ENCODE measurements around the gene P4HTM. TPM values are rescaled to one million over a fixed set of nuclear protein-coding genes. Genes with fewer than 3 reads are reported as not detected.

Gene P4HTM
- polyA plus RNA-seq, 4 donors, result 23.5 to 57.6 (median 37.8) TPM

Other genes starting within 250 kb of the P4HTM start
- 10 to 100 TPM; 31.6 to 50.0 (median 40.4) TPM for gene PRKAR2A, start 142.4 kb upstream of the P4HTM start, polyA plus RNA-seq (ENCODE audit: insufficient read length in 4 of 4)
- gene SLC25A20, start 91.4 kb upstream of the P4HTM start, polyA plus RNA-seq (ENCODE audit: insufficient read length in 4 of 4), result 10 to 100 TPM in 3 of 4 donors, 1 to 10 TPM in 1; 7.1 to 19.1 (median 17.2) TPM
- 10 to 100 TPM; 60.2 to 92.9 (median 74.9) TPM for gene ARIH2, start 71.4 kb upstream of the P4HTM start, polyA plus RNA-seq (ENCODE audit: insufficient read length in 4 of 4)
- 100 to 1,000 TPM; 152 to 225 (median 187) TPM for gene WDR6, start 17.1 kb downstream of the P4HTM start, polyA plus RNA-seq (ENCODE audit: insufficient read length in 4 of 4)
- 10 to 100 TPM; 43.4 to 73.0 (median 69.1) TPM for gene DALRD3, start 28.3 kb downstream of the P4HTM start, polyA plus RNA-seq (ENCODE audit: insufficient read length in 4 of 4)
- gene NDUFAF3, start 31.9 kb downstream of the P4HTM start, polyA plus RNA-seq (ENCODE audit: insufficient read length in 4 of 4), result 10 to 100 TPM; 57.2 to 81.6 (median 64.2) TPM
- 100 to 1,000 TPM; 196 to 228 (median 222) TPM for gene IMPDH2, start 39.2 kb downstream of the P4HTM start, polyA plus RNA-seq (ENCODE audit: insufficient read length in 4 of 4)
- 10 to 100 TPM; 68.9 to 85.1 (median 82.4) TPM for gene QRICH1, start 103.8 kb downstream of the P4HTM start, polyA plus RNA-seq (ENCODE audit: insufficient read length in 4 of 4)
- gene QARS1, start 114.5 kb downstream of the P4HTM start, polyA plus RNA-seq (ENCODE audit: insufficient read length in 4 of 4), result 100 to 1,000 TPM; 209 to 332 (median 291) TPM
- 10 to 100 TPM; 41.8 to 63.2 (median 56.5) TPM for gene USP19, start 130.6 kb downstream of the P4HTM start, polyA plus RNA-seq (ENCODE audit: insufficient read length in 4 of 4)
- 100 to 1,000 TPM; 365 to 447 (median 387) TPM for gene LAMB2, start 142.8 kb downstream of the P4HTM start, polyA plus RNA-seq (ENCODE audit: insufficient read length in 4 of 4)
- 10 to 100 TPM; 22.0 to 24.8 (median 24.2) TPM for gene CCDC71, start 176.1 kb downstream of the P4HTM start, polyA plus RNA-seq (ENCODE audit: insufficient read length in 4 of 4)
- gene KLHDC8B, start 181.4 kb downstream of the P4HTM start, polyA plus RNA-seq (ENCODE audit: insufficient read length in 4 of 4), result 10 to 100 TPM; 35.0 to 51.3 (median 40.9) TPM

All from left renal pelvis (tissue), 4 donors.